ENCODE measurements around the gene IVD. TPM values are rescaled to one million over a fixed set of nuclear protein-coding genes. Genes with fewer than 3 reads are reported as not detected.

The IVD gene
- total RNA-seq, 6 experiments from 2014 or later: 48.5 to 69.9 (median 50.4) TPM

DNA sequence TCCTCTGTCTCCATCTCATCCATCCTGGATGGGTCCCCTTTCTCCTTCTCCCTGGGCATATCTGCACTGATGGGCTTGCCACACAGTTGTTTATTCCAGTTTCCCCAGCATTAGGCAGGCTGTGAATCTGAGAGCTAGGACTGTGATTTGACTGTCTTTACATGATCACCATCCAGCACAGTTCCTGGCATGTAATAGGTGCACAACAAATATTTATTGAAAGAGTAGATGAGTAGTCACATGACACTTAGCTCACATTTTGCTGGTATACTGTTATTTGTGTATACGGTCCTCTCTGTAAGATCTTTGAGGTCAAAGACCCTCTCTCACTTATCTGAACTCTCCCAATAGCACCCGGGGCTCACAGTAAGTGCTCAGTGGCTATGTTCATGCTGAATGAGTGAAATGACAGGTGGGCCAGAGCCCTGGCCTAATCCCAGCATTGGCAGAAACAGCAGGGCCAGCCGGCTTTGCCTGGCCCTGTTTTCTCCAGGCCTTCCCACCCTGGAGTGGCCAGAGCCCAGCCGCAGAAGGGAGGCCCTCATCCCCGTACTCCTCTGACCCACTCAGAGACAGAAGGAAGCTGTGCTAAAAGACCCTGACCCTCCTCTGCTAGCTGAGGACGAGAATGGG lies 19.0 kb downstream of the IVD start:
- Mint-ChIP-seq H3K4me1 (ENCODE audit: low read depth) (peaks cover 11% of the 10 kb centered on the region), H3K36me3 (ENCODE audit: low read depth) (no peaks in the 10 kb centered on the region), H3K27ac (no peak overlapping the region), H3K27me3 (ENCODE audit: insufficient read depth) (peaks cover 15% of the 10 kb centered on the region), H3K4me3 (no peak overlapping the region), H3K9me3 (no peaks in the 10 kb centered on the region)
- TF ChIP-seq, protein P1, sequence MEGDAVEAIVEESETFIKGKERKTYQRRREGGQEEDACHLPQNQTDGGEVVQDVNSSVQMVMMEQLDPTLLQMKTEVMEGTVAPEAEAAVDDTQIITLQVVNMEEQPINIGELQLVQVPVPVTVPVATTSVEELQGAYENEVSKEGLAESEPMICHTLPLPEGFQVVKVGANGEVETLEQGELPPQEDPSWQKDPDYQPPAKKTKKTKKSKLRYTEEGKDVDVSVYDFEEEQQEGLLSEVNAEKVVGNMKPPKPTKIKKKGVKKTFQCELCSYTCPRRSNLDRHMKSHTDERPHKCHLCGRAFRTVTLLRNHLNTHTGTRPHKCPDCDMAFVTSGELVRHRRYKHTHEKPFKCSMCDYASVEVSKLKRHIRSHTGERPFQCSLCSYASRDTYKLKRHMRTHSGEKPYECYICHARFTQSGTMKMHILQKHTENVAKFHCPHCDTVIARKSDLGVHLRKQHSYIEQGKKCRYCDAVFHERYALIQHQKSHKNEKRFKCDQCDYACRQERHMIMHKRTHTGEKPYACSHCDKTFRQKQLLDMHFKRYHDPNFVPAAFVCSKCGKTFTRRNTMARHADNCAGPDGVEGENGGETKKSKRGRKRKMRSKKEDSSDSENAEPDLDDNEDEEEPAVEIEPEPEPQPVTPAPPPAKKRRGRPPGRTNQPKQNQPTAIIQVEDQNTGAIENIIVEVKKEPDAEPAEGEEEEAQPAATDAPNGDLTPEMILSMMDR (IDR thresholded peaks at IDR 0.05): no peak
- no peak for DNase-seq

DNA sequence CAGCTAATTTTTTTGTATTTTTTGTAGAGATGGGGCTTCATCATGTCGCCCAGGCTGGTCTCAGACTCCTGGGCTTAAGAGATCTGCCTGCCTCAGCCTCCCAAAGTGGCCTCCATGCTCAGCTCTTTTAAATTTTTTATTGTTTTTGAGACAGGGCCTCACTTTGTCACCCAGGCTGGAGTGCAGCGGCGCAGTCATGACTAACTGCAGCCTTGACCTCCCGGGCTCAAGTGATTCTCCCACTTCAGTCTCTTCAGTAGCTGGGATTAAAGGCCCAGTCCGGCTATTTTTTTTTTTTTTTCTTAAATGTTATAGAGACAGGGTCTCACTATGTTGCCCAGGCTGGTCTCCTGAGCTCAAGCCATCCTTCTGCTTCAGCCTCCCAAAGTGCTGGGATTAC lies 20.1 kb downstream of the IVD start:
- no peaks in the 10 kb centered on the region for H3K9me3 Mint-ChIP-seq
- H3K27ac Mint-ChIP-seq: no peak overlapping the region
- TF ChIP-seq, protein P1 (IDR thresholded peaks at IDR 0.05): no peak
- peaks cover 22% of the 10 kb centered on the region for H3K27me3 Mint-ChIP-seq (ENCODE audit: insufficient read depth)
- H3K4me1 Mint-ChIP-seq (ENCODE audit: low read depth): peaks cover 17% of the 10 kb centered on the region
- no peak for DNase-seq
- no peaks in the 10 kb centered on the region for H3K36me3 Mint-ChIP-seq (ENCODE audit: low read depth)
- H3K4me3 Mint-ChIP-seq: no peak overlapping the region

DNA sequence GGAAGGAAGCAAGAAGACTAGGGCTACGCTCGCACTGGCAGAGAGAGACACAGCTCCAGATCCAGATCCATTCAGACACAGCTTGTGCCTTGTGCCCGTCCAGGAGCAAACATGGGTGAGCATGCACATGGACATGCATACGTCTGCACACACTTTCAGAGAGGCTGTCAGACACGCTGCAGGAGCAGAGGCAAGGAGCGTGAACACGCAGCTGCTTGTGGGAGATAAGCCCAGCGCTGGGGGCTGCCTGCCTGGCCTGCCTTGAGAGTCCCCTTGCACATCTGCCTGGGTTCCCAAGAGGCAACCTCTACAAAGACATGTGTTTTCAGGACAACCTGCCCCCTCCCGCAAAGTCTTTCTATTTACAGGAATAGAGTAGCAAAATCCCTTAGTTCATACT lies 21.6 kb downstream of the IVD start:
- no peak for DNase-seq
- TF ChIP-seq, protein P1 (IDR thresholded peaks at IDR 0.05): no peak
- H3K4me1 Mint-ChIP-seq (ENCODE audit: low read depth): peaks cover 6% of the 10 kb centered on the region; the same call in 1 of the 2 replicates
- no peak overlapping the region for H3K4me3 Mint-ChIP-seq
- peaks cover 22% of the 10 kb centered on the region for H3K27me3 Mint-ChIP-seq (ENCODE audit: insufficient read depth)
- H3K27ac Mint-ChIP-seq: no peak overlapping the region
- H3K36me3 Mint-ChIP-seq (ENCODE audit: low read depth): no peaks in the 10 kb centered on the region
- no peaks in the 10 kb centered on the region for H3K9me3 Mint-ChIP-seq

DNA sequence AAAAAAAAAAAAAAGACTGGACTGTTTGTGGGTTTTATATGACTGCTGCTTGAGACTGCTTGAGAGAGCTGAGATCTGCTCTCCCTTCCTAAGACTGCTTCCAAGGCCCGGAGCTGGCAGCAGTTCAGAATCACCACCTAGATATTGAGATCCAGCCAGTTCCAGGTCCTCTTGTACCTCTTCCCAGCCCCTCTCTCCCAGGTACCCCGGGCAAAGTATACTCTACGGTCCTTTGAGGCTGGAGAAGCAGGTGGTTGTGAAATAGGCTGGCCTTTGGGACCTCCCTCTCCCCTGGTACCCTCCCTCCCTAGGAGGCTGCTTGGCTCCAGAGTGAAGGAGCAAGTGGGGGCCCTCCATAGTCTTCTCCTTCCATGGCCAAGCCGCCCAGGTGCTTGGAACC lies 22.6 kb downstream of the IVD start:
- no peaks in the 10 kb centered on the region for H3K9me3 Mint-ChIP-seq

DNA sequence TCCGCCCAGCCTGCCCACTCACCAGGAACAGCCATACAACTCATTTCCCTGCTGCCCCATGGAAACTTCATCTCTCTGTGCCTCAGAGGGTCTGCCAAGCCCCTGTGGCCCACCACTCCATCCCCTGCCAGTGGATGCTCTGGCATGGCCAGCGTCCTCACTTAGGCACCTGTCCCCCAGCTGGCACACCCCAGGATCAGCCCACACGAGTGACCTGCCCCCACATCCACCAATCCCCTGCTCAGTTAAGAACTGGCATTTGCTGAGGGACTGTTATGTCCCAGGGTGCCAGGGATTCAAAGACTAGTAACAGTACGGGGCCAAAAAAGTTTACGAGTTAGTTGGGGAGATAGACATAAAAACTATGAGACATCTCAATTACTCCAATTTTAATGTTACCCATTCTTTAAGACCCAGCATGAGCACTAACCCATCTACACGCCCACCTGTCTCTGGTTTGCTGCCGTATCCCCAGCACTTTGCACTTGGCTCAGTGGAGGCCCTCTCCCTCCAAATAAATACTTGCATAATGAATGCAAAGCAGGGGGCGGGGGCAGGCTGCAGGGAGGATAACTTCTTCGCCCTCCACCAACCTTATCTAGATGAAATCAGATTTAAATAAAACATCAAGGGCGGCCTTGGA lies 23.6 kb downstream of the IVD start:
- Mint-ChIP-seq H3K27me3 (ENCODE audit: insufficient read depth) (peaks cover 27% of the 10 kb centered on the region), H3K4me1 (ENCODE audit: low read depth) (peaks cover 6% of the 10 kb centered on the region; the same call in 1 of the 2 replicates), H3K4me3 (no peak overlapping the region), H3K27ac (no peak overlapping the region), H3K9me3 (no peaks in the 10 kb centered on the region), H3K36me3 (ENCODE audit: low read depth) (no peaks in the 10 kb centered on the region)
- no peak for DNase-seq
- TF ChIP-seq, protein P1 (IDR thresholded peaks at IDR 0.05): no peak

More for the DNA sequence above, 22.6 kb downstream of the IVD start:
- no peaks in the 10 kb centered on the region for H3K36me3 Mint-ChIP-seq (ENCODE audit: low read depth)
- H3K27me3 Mint-ChIP-seq (ENCODE audit: insufficient read depth): peaks cover 27% of the 10 kb centered on the region
- peaks cover 6% of the 10 kb centered on the region; the same call in 1 of the 2 replicates for H3K4me1 Mint-ChIP-seq (ENCODE audit: low read depth)
- H3K27ac Mint-ChIP-seq: no peak overlapping the region
- DNase-seq: no peak
- TF ChIP-seq, protein P1 (IDR thresholded peaks at IDR 0.05): no peak
- H3K4me3 Mint-ChIP-seq: no peak overlapping the region

Data from HFFc6 (cell line).